HepG2 (cell line): ENCODE results near the gene RNGTT.

Source experiments
- BRCA1 ChIP-seq: sonication (generic); formaldehyde crosslinking; IDR thresholded peaks from 2 replicates; pipeline ENCODE4 v1.4.0; 2020; ENCODE audit warnings: missing genetic modification reagents
- POLR2AphosphoS5 ChIP-seq: IDR thresholded peaks from 2 replicates; pipeline ENCODE4 v1.6.1; 2012; ENCODE audit warnings: low read depth, low read length
- TBL1XR1 ChIP-seq: fragments of 150-350 bp; IDR thresholded peaks from 2 replicates; pipeline ENCODE4 v1.6.1; 2014; ENCODE audit warnings: borderline replicate concordance, low read length; ENCODE audit not compliant: partially characterized antibody
- TF ChIP-seq, protein P1 (sequence below): sonication (generic); formaldehyde crosslinking; IDR thresholded peaks from 2 replicates; pipeline ENCODE4 v1.5.0; 2020; ENCODE audit warnings: mild to moderate bottlenecking, missing genetic modification reagents, moderate library complexity
- TF ChIP-seq, protein P2 (sequence below): sonication (generic); formaldehyde crosslinking; IDR thresholded peaks from 2 replicates; pipeline ENCODE4 v1.8.0; 2022; ENCODE audit warnings: mild to moderate bottlenecking, missing genetic modification reagents, borderline replicate concordance

DNA sequence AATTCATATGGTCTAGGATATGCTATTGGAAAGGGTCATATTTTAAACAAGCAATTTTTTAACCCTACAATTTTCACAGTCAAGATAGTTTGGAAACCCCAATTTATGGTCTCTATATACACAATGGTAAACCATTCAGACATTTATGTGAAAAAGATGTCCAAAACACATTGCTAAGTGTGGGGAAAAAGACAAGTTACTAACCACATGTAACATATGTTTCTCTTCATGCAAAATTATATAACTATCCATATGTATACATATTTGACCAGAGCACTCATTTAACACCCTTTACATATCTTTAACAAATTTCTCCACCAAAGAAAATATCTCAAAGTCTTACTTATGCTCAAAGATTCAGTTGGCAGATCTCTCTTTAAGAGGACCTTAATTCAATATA is 110.6 kb downstream of the RNGTT start:
- TF ChIP-seq POLR2AphosphoS5 (no peak), TBL1XR1 (no peak), BRCA1 (CRISPR knock-in tag) (no peak)
- TF ChIP-seq, protein P1, sequence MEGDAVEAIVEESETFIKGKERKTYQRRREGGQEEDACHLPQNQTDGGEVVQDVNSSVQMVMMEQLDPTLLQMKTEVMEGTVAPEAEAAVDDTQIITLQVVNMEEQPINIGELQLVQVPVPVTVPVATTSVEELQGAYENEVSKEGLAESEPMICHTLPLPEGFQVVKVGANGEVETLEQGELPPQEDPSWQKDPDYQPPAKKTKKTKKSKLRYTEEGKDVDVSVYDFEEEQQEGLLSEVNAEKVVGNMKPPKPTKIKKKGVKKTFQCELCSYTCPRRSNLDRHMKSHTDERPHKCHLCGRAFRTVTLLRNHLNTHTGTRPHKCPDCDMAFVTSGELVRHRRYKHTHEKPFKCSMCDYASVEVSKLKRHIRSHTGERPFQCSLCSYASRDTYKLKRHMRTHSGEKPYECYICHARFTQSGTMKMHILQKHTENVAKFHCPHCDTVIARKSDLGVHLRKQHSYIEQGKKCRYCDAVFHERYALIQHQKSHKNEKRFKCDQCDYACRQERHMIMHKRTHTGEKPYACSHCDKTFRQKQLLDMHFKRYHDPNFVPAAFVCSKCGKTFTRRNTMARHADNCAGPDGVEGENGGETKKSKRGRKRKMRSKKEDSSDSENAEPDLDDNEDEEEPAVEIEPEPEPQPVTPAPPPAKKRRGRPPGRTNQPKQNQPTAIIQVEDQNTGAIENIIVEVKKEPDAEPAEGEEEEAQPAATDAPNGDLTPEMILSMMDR (CRISPR knock-in tag) = no peak
- TF ChIP-seq, protein P2, sequence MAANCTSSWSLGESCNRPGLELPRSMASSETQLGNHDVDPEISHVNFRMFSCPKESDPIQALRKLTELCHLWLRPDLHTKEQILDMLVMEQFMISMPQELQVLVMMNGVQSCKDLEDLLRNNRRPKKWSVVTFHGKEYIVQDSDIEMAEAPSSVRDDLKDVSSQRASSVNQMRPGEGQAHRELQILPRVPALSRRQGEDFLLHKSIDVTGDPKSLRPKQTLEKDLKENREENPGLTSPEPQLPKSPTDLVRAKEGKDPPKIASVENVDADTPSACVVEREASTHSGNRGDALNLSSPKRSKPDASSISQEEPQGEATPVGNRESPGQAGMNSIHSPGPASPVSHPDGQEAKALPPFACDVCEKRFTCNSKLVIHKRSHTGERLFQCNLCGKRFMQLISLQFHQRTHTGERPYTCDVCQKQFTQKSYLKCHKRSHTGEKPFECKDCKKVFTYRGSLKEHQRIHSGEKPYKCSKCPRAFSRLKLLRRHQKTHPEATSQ = no peak
